GM21447 (cell line): ENCODE measurements around the gene NEK11.

Experiments used
- ATAC-seq: cut with Tn5 transposase; IDR thresholded peaks from one replicate; pipeline ENCODE4 v1.9.1; 2021; ENCODE audit not compliant: unreplicated experiment

NEK11 gene

GRCh38 chr3:131140891-131141290 is 114.2 kb downstream of the NEK11 start:
- ATAC-seq: no peak

GRCh38 chr3:131141770-131142169 is 115.1 kb downstream of the NEK11 start:
- ATAC-seq: no peak

GRCh38 chr3:131142580-131142979 is 115.9 kb downstream of the NEK11 start:
- no peak for ATAC-seq

DNA sequence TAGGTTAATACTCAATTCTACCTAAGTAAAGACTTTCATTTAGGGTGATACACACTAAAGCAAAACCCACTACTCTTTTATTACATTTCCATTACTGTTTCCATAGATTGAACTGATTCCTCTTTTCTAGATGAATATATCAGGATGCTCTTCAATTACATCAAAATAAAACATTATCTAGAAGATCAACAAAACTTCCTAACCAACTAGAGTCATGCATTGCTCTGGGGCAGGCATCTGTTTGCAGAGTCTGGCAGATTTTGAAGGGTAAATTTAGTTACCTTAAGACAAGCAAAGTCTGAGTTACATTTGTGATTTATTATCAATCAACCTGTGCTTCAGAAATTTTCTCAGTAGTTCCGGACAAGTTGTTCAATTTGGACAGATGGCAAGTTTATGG is 117.1 kb downstream of the NEK11 start:
- ATAC-seq: no peak

GRCh38 chr3:131147534-131147933 is 120.9 kb downstream of the NEK11 start:
- ATAC-seq: no peak

- ATAC-seq: no peak
Measured at GRCh38 chr3:131158434-131158833, 131.8 kb downstream of the NEK11 start.

DNA sequence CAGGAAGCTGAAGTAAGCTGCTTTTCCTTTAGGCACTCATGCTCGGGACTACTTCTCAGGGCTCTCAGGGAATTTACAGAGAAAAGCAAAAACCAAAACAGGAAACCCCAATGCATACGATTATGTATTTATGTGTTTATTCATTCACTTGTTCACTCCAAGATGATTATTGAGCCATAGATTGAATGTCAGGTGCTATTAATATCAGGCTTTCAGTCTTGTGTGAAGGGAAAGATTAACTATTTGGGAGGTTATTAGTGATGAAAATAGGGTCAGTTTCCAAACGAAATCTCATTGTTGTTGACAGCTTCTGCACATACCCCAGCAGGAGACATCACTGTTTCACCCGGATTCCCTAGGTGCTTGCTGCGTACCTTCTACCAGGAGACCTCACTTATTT is 135.8 kb downstream of the NEK11 start:
- ATAC-seq: no peak

GRCh38 chr3:131167867-131168266 is 141.2 kb downstream of the NEK11 start:
- no peak for ATAC-seq

GRCh38 chr3:131169331-131169730 is 142.7 kb downstream of the NEK11 start:
- no peak for ATAC-seq

GRCh38 chr3:131172502-131173200 is 146.0 kb downstream of the NEK11 start:
- ATAC-seq: no peak

GRCh38 chr3:131174752-131175151 is 148.1 kb downstream of the NEK11 start:
- peak; percentile 98 for ATAC-seq

DNA sequence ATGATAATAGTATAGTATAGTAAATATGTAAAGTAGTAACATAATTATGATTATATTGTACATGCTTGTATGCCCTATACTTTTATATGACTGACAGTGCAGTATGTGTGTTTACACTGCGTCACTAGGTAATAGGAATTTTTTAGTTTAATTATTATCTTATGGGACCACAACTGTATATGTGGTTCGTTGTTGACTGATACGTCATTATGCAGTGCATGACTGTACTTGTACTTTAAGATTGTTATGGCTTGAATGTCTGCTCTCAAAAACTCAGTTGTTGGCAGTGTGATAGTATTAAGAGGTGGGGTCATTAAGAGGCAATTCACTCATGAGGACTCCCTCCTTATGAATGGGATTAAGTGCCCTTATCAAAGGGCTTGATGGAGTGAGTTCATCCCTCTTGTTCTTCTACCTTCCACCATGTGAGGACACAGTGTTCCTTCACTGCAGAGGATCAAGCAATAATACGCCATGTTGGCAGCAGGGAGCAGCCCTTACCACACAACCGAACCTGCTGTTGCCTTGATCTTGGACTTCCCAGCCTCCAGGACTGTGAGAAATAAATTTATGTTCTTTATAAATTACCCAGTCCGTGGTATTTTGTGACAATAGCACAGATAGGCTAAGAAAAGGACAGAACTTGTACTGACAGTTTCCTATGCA is 152.2 kb downstream of the NEK11 start:
- no peak for ATAC-seq

- ATAC-seq: no peak
Measured at GRCh38 chr3:131192701-131193100, 166.0 kb downstream of the NEK11 start.

DNA sequence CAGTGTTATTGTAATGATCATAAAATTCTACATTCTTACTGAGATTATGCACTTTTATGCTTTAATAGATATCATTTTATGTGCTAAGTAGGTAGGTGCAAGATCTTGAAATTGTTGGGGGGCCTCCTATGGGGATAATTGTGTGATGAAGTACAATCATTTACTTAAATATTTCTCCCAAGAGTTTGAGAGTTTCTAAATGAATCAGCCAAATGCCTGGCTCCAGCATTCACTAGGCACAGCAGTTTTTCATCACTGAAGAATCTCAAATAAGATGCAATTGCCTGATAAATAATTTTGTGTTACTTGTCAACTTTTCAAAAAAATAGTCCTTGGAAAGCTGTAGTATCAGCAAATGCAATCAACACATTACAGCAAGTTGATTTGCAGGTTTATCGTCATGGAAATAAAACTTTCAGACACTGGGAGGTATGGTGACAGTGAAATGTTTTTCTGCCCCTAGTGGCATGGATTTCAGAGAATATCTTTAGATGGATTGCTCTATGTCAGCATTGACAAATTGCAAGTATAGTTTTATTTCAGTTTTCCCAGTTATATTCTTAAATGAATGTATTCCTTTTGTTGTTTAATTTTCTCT is 167.1 kb downstream of the NEK11 start:
- ATAC-seq: no peak

DNA sequence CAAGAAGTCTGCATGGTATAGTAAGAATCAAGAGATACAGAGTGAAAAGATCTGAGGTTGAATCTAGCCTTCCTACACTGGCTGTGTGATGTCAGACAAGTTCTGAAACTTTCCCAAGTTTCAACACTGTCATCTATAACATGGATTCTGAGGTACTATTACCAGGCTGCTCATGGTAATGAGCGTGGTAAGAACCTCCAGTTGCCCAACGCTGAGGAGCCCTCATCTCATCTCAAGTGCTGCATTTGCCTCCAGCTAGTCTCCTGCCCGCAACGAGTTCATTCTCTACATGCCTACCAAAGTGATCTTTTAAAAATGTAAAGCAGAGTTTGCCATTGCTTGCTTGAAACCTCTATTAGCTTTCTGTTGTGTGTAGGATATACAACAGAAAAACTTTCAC is 168.1 kb downstream of the NEK11 start:
- ATAC-seq: no peak

DNA sequence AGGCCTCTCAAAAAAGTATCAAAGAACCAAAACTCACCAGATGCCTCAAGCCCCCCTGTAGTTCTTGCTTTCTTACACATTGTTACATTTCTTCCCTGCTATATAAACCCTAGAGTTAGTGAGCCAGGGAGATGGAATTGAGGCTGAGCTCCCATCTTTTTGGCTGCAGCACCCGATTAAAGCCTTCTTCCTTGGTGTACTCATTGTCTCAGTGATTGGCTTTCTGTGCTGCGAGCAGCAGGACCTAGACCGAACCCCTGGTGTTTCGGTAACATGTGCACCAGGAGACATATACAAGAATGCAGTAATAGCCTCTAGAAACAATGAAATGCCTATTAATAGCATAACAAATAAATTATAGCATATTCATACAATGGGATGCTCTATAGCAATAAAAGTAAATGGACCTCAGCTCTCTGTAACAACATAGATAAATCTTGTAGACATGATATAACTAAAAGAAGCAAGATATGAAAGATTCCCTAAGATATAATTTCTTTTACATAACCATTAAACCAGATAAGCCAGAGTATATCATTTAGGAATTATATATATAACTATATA is 174.0 kb downstream of the NEK11 start:
- no peak for ATAC-seq

DNA sequence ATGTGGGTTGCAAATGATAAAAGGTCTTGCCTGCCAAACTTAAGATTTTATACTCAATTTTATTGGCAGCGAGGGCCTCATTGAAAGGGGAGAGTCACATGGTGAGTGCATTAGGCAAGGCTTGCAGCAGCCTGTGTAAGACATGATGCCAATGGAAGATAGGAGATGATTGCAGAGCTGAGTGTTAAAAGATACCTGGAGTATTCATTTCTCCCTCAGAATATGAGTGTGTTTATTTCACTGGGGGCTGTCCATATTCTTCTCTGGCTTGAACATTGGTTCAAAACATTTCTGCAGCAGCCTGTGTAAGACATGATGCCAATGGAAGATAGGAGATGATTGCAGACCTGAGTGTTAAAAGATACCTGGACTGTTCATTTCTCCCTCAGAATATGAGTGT is 189.7 kb downstream of the NEK11 start:
- ATAC-seq: no peak

DNA sequence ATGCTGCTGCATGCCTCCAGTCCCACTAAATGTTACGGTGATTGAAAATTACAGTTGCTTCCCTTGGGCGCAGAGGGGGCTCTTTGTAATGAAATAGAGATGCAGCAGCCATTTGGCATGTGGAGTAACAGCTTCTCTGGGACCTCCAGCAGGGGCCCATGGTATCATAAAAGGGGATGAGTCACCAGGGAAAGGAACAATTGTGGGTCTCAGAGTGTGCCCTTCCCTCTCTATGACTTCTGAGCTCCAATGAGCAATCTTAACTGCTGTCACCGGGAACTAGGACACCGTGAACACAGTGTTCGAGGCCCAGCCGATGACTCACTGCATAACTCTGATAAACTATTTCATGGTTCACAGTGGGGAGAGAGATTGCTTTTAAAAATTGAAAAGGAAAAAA is 190.1 kb downstream of the NEK11 start:
- no peak for ATAC-seq

DNA sequence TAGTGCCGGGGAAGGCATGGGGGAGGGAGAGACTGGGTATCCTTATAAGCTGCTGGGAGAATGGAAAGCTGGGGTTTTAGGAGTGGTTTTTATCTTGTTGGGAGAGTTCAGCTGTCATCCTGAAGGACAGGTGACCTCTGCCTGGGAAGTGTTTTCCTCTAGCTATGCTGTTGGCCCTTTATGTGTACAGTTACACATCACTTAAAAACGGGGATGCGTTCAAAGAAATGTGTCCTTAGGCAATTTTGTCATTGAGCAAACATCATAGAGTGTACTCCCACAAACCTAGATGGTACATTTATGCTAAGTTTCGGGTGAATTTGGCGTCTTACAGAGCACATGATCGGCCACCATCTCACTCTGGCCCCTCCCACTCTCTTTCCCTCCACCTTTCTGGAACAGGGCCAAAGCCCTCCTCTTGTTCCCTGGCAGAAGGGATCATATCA is 190.6 kb downstream of the NEK11 start:
- no peak for ATAC-seq

GRCh38 chr3:131218196-131218595 is 191.5 kb downstream of the NEK11 start:
- no peak for ATAC-seq

DNA sequence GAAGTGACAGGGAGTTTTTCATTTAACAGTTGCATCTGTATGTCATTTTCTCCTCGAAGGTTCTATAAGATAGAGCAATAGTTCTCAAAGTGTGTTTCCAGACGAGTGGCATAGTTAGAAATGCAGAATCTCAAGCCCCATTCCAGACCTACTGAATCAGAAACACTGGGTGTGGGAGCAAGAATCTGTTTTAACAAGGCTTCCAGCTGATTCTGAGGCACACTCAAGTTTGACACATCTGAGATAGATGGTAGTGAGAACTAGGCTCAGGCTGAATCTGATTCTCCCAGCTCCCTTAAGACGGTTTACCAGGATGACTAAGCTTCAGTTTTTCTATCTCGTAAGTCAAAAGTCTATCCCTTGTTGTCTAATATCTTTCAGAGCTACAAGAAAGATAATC is 195.1 kb downstream of the NEK11 start:
- no peak for ATAC-seq

GRCh38 chr3:131222599-131222998 is 195.9 kb downstream of the NEK11 start:
- no peak for ATAC-seq
